K562 (cell line): ENCODE data around the gene TECTA. TPM values are rescaled to one million over a fixed set of nuclear protein-coding genes. Genes with fewer than 3 reads are reported as not detected.

Source experiments
- ATAC-seq: fragments of 200-7000 bp; cut with Tn5 transposase; 3 replicates; pipeline ENCODE4 v1.9.1; 2020; ENCODE audit warnings: moderate library complexity
- BruUV-seq: library from RNA; stranded (reverse); fragments of 400-500 nt; replicated peaks from 2 replicates; lab custom pipeline; 2021; lab: Mats Ljungman, UMichigan
- CTCF ChIA-PET: fragments of 300-600 bp; formaldehyde crosslinking; extraction: SDS; loops from one replicate; lab custom pipeline; 2021; ENCODE audit warnings: low intra/inter-chr PET ratio; lab: Yijun Ruan, JAX
- POLR2A ChIA-PET: fragments of 300-600, 350-650 bp; sonication (Branson Sonifier 250); formaldehyde crosslinking; extraction: SDS; loops from one replicate; lab custom pipeline; 2021; ENCODE audit warnings: antibody characterized with exemption, inconsistent platforms; lab: Yijun Ruan, JAX
- DNase-seq, 4 experiments: peaks; one replicate each; pipeline versions ENCODE4 v3.0.0 to v3.0.0-alpha.2; 2011 to 2018; ENCODE audit warnings: low spot score in 3 of 4, mixed read lengths in 3 of 4; ENCODE audit errors: extremely low read depth in 1 of 4
- FAIRE-seq: peaks from 2 replicates; lab custom pipeline; 2011; peaks lifted over from hg19 to GRCh38; lab: Jason Lieb, UNC
- H2AFZ ChIP-seq: 2 replicates; pipeline ENCODE4 v1.6.0; 2011; ENCODE audit warnings: low read depth, low read length, control low read depth, inconsistent platforms
- H3K27ac ChIP-seq: fragments of 200-600 bp; 3 replicates; pipeline ENCODE4 v1.8.0; 2011; ENCODE audit warnings: low read depth, mild to moderate bottlenecking, control low read depth, inconsistent platforms, low read length, moderate library complexity, mixed read lengths; ENCODE audit errors: extremely low read depth
- H3K27me3 ChIP-seq, 2 experiments: fragments of 300-600 bp in 1 of 2; 2 replicates in 1 of 2; 3 replicates in 1 of 2; pipeline versions ENCODE4 v1.6.0 to v1.8.0; 2011; ENCODE audit warnings: inconsistent platforms in 2 of 2, low read length in 2 of 2, mild to moderate bottlenecking in 1 of 2, mixed read lengths in 1 of 2, moderate library complexity in 1 of 2; ENCODE audit not compliant: control insufficient read depth in 2 of 2, insufficient read depth in 2 of 2
- H3K36me3 ChIP-seq: fragments of 300-600 bp; 3 replicates; pipeline ENCODE4 v1.8.0; 2011; ENCODE audit warnings: mild to moderate bottlenecking, low read length, inconsistent platforms; ENCODE audit not compliant: control insufficient read depth, insufficient read depth
- H3K4me1 ChIP-seq, 2 experiments: fragments of 200-600 bp in 1 of 2; replicated peaks in 1 of 2; 2 replicates in 1 of 2; 3 replicates in 1 of 2; pipeline versions ENCODE4 v1.5.1 to v1.8.0; 2011; ENCODE audit warnings: inconsistent platforms in 2 of 2, low read length in 2 of 2, mild to moderate bottlenecking in 1 of 2, mixed read lengths in 1 of 2, moderate library complexity in 1 of 2; ENCODE audit not compliant: control insufficient read depth in 2 of 2, insufficient read depth in 2 of 2
- H3K4me2 ChIP-seq: 2 replicates; pipeline ENCODE4 v1.6.1; 2011; ENCODE audit warnings: low read length, control low read depth, inconsistent platforms, mixed read lengths; ENCODE audit not compliant: insufficient read depth
- H3K4me3 ChIP-seq: fragments of 200-600 bp; sonication (generic), shearing (Covaris generic); 2 replicates; pipeline ENCODE4 v1.5.1; 2016; ENCODE audit warnings: control low read depth, inconsistent platforms
- H3K79me2 ChIP-seq: fragments of 200-600 bp; 3 replicates; pipeline ENCODE4 v1.8.0; 2011; ENCODE audit warnings: low read length, inconsistent platforms; ENCODE audit not compliant: control insufficient read depth, insufficient read depth
- H3K9ac ChIP-seq, 2 experiments: 2 replicates each; pipeline versions ENCODE4 v1.6.0 to v1.6.1; 2011; ENCODE audit warnings: low read depth in 2 of 2, low read length in 2 of 2, control low read depth in 1 of 2, inconsistent platforms in 1 of 2, mild to moderate bottlenecking in 1 of 2, mixed read lengths in 1 of 2; ENCODE audit not compliant: insufficient read depth in 1 of 2
- H3K9me1 ChIP-seq: one replicate; pipeline ENCODE4 v1.6.0; 2011; ENCODE audit warnings: inconsistent platforms, mild to moderate bottlenecking, low read length, moderate library complexity; ENCODE audit not compliant: control insufficient read depth, insufficient read depth
- H3K9me3 ChIP-seq: replicated peaks from 2 replicates; pipeline ENCODE4 v1.5.1; 2011; ENCODE audit warnings: low read depth, low read length, inconsistent platforms; ENCODE audit not compliant: control insufficient read depth, insufficient read depth
- H4K20me1 ChIP-seq: replicated peaks from 2 replicates; pipeline ENCODE4 v1.6.1; 2011; ENCODE audit warnings: low read length, inconsistent platforms, mixed read lengths; ENCODE audit not compliant: control insufficient read depth, insufficient read depth
- BDP1 ChIP-seq: IDR thresholded peaks from 3 replicates; pipeline ENCODE4 v1.6.1; 2011; ENCODE audit not compliant: insufficient read length, insufficient read depth
- RAD51 ChIP-seq: fragments of 450-650 bp; IDR thresholded peaks from 2 replicates; pipeline ENCODE4 v1.7.1; 2016; ENCODE audit warnings: low read depth, mild to moderate bottlenecking, borderline replicate concordance
- TAF9B ChIP-seq: fragments of 450-650 bp; IDR thresholded peaks from 2 replicates; pipeline ENCODE4 v1.6.1; 2018; ENCODE audit warnings: mild to moderate bottlenecking; ENCODE audit not compliant: partially characterized antibody
- ZNF785 ChIP-seq: fragments of 250-450 bp; sonication (Bioruptor Pico); IDR thresholded peaks from 2 replicates; pipeline ENCODE4 v1.4.0; 2020; ENCODE audit warnings: mild to moderate bottlenecking
- WGBS: fragments of 100-300 bp; shearing (Covaris generic); methylation state at CpG from one replicate; pipeline ENCODE4 v1.1.6; 2016; ENCODE audit warnings: low coverage, mixed read lengths; ENCODE audit not compliant: insufficient coverage; ENCODE audit errors: missing lambda C conversion rate; 5-methylcytosine and 5-hydroxymethylcytosine counted together
- in situ Hi-C: fragments of 300-500 bp; cut with MboI; formaldehyde crosslinking; loops from 4 replicates; pipeline ENCODE4 v1.15.0; 2018; ENCODE audit warnings: inconsistent platforms, mixed read lengths
- intact Hi-C: fragments of 100-400 bp; cut with micrococcal nuclease; formaldehyde crosslinking; loops from 2 replicates; pipeline ENCODE4 v1.14.2; 2022
- polyA plus RNA-seq, 8 experiments: library from polyadenylated mRNA; depleted of rRNA in 4 of 8; stranded (reverse) in 5 of 8; unstranded in 3 of 8; fragments of >200 nt; fragmentation: Nextera tagmentation in 2 of 8; fragmentation: Illumina TruSeq in 1 of 8; extraction: Ambion mirVana in 2 of 8; extraction: Trizol in 1 of 8; gene quantifications; 2 replicates each; pipeline versions ENCODE4 v1.2.1 to v1.2.3, GENCODE V29; 2011 to 2014; ENCODE audit warnings: inconsistent platforms in 1 of 8, missing spikeins in 1 of 8
- total RNA-seq, 7 experiments: library from RNA; depleted of rRNA in 6 of 7; stranded (reverse); fragments of >200 nt in 6 of 7; fragmentation: Illumina TruSeq in 2 of 7; extraction: Trizol in 2 of 7; gene quantifications; 2 replicates each; pipeline versions ENCODE4 v1.2.1 to v1.2.3, GENCODE V29; 2011 to 2021; ENCODE audit warnings: low replicate concordance in 1 of 7
- TF ChIP-seq, protein P1 (sequence below): fragments of 250-450 bp; sonication (Bioruptor Pico); IDR thresholded peaks from 2 replicates; pipeline ENCODE4 v1.8.0; 2021; ENCODE audit warnings: moderate library complexity, mild to moderate bottlenecking, inconsistent platforms
- TF ChIP-seq, protein P2 (sequence below): fragments of 250-450 bp; sonication (Bioruptor Pico); IDR thresholded peaks from 2 replicates; pipeline ENCODE4 v1.5.1; 2021; ENCODE audit warnings: mild to moderate bottlenecking
- TF ChIP-seq, protein P3 (sequence below), 2 experiments: fragments of 450-650 bp; conservative IDR thresholded peaks; 2 replicates each; pipeline ENCODE4 v1.6.1; 2017; ENCODE audit warnings: mild to moderate bottlenecking in 2 of 2, moderate library complexity in 2 of 2

TECTA gene
- total and polyA plus RNA-seq, 9 of the 15 experiments (the other 6 are each of a cell fraction or from before 2014, with no cell fraction given) = under 0.01 to 0.04 (median 0.03) TPM; not detected in 5

DNA sequence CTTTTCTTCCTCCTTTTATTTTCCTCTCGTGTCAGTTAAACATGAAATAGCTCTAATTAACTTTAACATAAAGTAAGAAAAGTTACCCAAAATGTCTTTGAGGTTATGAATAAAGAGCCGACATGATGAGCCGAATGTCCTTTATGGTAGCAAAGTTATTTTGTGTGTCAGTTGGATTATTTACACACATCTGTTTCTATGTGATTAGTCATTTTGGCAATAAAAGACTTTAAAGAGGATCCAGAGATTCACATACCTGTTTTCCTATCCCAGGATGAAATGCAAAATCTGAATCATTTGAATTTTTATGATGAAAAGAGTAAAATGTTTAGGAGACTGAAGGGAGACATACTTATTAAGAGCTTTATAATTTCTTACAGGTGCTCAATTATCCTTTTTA, 34.0 kb upstream of the TECTA start:
- no peak overlapping the region for H3K4me2 ChIP-seq
- H3K9me1 ChIP-seq = no peaks in the 10 kb centered on the region
- no peak for ATAC-seq
- no peak for DNase-seq
- BruUV-seq = no TSS peak
- H3K4me1 ChIP-seq = no peaks in the 10 kb centered on the region
- H3K9me3 ChIP-seq = no peaks in the 10 kb centered on the region
- ChIA-PET POLR2A (no interaction called here), CTCF (no interaction called here)
- no peak overlapping the region for H3K4me3 ChIP-seq
- no peak overlapping the region for H2AFZ ChIP-seq
- H4K20me1 ChIP-seq = no peaks in the 10 kb centered on the region
- in situ Hi-C loops (no loop called here), intact Hi-C loops (no loop called here)
- 7% methylated on average over 3 of the region's 3 CpGs for WGBS
- no peak for FAIRE-seq
- TF ChIP-seq, protein P1, sequence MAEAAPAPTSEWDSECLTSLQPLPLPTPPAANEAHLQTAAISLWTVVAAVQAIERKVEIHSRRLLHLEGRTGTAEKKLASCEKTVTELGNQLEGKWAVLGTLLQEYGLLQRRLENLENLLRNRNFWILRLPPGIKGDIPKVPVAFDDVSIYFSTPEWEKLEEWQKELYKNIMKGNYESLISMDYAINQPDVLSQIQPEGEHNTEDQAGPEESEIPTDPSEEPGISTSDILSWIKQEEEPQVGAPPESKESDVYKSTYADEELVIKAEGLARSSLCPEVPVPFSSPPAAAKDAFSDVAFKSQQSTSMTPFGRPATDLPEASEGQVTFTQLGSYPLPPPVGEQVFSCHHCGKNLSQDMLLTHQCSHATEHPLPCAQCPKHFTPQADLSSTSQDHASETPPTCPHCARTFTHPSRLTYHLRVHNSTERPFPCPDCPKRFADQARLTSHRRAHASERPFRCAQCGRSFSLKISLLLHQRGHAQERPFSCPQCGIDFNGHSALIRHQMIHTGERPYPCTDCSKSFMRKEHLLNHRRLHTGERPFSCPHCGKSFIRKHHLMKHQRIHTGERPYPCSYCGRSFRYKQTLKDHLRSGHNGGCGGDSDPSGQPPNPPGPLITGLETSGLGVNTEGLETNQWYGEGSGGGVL (CRISPR knock-in tag) = no peak
- no peak for TF ChIP-seq RAD51
- no peak for TF ChIP-seq ZNF785 (CRISPR knock-in tag)
- TF ChIP-seq, protein P2, sequence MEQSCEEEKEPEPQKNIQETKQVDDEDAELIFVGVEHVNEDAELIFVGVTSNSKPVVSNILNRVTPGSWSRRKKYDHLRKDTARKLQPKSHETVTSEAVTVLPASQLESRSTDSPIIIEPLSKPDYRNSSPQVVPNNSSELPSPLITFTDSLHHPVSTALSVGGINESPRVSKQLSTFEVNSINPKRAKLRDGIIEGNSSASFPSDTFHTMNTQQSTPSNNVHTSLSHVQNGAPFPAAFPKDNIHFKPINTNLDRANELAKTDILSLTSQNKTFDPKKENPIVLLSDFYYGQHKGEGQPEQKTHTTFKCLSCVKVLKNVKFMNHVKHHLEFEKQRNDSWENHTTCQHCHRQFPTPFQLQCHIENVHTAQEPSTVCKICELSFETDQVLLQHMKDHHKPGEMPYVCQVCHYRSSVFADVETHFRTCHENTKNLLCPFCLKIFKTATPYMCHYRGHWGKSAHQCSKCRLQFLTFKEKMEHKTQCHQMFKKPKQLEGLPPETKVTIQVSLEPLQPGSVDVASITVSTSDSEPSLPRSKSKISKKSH = no peak
- TF ChIP-seq, protein P3, sequence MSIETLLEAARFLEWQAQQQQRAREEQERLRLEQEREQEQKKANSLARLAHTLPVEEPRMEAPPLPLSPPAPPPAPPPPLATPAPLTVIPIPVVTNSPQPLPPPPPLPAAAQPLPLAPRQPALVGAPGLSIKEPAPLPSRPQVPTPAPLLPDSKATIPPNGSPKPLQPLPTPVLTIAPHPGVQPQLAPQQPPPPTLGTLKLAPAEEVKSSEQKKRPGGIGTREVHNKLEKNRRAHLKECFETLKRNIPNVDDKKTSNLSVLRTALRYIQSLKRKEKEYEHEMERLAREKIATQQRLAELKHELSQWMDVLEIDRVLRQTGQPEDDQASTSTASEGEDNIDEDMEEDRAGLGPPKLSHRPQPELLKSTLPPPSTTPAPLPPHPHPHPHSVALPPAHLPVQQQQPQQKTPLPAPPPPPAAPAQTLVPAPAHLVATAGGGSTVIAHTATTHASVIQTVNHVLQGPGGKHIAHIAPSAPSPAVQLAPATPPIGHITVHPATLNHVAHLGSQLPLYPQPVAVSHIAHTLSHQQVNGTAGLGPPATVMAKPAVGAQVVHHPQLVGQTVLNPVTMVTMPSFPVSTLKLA (conservative IDR thresholded peaks at IDR 0.05) = no peak
- no peak for TF ChIP-seq BDP1
- TF ChIP-seq TAF9B = no peak
- H3K9ac ChIP-seq = no peak overlapping the region
- H3K27ac ChIP-seq = no peak overlapping the region
- H3K27me3 ChIP-seq = no peaks in the 10 kb centered on the region
- no peaks in the 10 kb centered on the region for H3K79me2 ChIP-seq
- H3K36me3 ChIP-seq = no peaks in the 10 kb centered on the region
